NOMO-1 (cell line): ENCODE results near the gene PIGA.
A peak's percentile ranks its signal among the peaks of the same experiment; 100 is the strongest.
"Not testable (repeated sequence)": the region's sequence is repeated elsewhere in the genome, so short reads cannot be mapped to it uniquely, and the experiment has no call there.

ENCODE experiments used
- DNase-seq, 2 experiments: peaks; one replicate each; lab custom pipeline; 2025; ENCODE audit not compliant: unreplicated experiment in 2 of 2; lab: John Stamatoyannopoulos, UW

PIGA gene

DNA sequence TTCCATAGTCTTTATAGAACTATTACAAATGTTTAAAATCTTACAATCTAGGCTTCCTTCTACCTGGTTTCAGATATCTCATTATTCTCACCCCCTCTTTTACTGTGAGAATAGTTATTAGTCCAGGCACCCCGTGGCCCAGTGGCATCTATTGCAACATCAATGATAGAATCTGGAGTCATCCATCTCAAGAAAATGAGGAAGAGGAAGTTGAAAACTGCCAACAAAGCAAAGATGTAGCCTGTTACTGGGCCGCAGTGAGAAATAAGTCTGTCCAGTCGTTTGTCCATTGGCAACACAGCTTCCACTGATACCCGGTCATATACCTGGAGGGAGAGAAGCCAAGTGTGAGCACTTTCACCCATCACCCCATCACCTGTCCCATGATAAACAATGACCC is 13.9 kb downstream of the PIGA start:
- DNase-seq, result peak; percentile 66 to 88

DNA sequence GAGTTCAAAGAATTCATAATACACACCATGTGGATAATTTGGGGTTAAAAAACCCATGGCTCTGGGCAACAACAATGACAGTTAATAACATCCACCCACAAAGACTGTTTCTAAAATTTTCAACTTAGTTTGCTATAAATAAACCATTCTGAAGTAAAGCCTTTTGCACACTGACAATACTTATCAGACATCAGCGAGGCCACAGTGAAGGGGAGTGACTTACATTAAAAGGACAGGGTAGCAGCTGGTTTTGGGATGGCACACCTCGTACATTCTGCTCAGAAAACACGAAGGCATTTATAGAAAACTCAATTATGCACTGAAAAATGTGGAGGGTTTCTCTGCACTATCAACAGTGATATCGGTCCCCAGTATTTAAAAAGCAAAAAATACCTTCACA is 15.0 kb downstream of the PIGA start:
- DNase-seq, result no peak

DNA sequence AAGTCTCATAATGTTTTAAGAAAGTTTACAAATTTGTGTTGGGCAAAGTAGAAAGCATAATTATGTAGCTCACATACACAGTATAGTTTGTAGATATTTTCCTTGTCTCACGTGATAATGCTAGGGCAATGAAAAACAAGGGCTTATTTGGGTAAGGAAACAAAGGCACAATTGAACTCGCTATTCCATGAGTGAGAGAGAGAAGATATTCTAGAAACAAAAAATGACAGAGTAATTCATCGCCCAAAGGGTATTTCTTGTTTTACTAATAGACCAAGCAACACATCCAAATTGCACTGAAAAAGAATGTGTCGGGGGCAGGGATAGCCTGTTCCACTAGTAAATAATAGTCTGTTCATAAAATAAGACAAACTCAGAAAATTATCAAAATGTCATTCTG is 16.2 kb downstream of the PIGA start:
- no peak for DNase-seq

DNA sequence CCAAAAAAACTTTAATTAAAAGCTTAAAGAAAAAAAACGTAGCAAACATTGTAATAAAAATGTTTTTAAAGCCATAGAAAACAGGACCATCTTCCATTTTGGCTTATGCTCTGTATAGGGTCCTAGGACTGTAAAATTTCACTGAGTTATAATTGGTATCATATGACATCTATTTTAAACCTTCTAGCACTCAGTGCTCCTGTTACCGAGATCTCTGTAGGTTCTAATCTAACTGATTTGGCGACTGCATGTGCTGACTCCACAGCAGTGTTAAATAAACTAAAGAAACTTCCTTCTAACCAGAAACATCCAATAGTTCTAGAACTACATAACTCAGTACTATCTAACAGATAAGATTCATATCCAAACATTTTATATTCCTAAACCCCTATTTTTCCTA is 19.8 kb downstream of the PIGA start, which contains the start of gene ASB11:
TSS of gene ASB11 (minus strand) at position 132 of the 400 bp plus-strand sequence. CDS start at position 97, 35 bp downstream.
- no peak for DNase-seq

DNA sequence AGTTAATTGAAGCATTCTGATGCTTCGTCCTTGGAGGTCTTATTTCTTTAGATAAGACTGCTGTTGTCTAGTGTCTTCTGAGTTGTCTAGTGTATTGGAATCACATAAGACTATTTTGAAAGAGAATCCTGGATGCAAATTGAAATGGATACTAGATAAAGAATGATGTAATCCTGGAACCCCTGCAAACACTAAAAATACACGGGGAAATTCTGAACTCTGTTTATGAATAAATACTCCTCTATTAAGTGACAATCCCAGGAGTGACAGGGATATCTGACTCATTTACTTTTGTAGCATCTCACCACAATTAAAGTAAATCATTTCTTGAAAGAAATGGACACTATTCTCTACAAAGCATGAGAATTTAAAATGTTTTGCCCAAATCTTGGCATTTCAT is 20.9 kb downstream of the PIGA start:
- no peak for DNase-seq

DNA sequence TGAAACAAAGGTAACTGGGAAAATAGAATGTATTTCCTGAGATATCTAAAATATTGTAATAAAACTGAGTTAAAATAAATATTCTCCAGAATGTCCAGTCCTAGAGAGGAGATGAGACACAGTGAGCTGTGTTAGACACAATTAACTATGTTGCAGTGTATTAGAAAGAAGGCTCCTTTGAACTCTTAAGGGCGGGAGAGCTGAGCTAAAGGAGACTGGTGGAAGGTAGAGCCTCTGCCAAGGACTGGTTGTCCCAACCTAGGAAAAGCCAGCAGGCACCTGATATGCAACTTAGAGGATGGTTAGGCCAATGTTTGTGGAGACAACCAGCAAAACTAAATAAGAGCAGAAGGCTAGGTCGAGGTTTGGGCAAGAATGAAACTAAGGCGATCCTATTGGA is 24.2 kb downstream of the PIGA start:
- no peak for DNase-seq

DNA sequence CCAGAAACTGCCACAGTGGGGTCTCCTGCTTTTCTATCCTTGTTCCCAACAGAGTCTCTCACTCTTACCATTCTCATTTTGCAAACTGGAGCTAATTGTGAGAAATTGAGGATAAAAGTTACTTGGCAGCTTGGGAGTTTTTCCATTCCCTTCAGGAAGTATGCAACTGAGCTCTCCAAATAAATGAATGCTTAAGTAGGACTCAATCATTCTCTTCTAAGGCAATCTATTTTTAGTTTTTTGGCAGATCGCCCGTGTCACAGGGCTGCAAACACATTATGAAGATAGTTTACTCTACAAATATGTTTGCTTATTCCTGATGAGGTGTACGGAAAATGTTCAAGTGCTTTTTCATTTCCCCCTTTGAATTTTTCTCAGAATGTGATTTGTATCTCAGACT is 25.2 kb downstream of the PIGA start:
- DNase-seq, result no peak

DNA sequence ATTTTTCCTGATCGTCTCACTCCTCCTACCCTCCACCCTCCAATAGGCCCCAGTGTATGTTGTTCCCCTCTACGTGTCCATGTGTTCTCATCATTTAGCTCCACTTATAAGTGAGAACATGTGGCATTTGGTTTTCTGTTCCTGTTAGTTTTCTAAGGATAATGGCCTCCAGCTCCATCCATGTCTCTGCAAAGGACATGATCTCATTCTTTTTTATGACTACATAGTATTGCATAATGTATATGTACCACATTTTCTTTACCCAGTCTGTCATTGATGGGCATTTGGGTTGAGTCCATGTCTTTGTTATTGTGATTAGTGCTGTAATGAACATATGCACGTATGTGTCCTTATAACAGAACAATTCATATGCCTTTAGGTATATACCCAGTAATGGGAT is 29.4 kb downstream of the PIGA start:
- not testable (repeated sequence) for DNase-seq

DNA sequence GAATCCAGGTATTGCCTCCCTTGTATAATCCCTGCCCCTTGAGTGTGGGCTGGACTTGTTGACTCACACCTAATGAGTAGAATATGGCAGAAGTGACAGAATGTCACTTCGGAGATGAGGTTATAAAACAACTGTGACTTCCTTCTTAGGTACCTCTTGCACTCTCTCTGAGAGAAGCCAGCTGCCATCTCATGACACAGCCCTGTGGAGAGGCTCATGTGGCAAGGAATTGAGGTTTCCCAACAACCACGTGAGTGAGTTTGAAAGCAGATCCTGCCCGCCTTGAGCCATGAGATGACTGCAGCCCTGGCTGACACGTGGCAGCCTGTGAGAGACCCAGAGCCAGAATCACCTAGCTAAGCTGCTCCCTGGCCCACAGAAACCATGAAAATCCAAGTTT is 33.4 kb downstream of the PIGA start:
- peak; percentile 67 to 80 for DNase-seq

DNA sequence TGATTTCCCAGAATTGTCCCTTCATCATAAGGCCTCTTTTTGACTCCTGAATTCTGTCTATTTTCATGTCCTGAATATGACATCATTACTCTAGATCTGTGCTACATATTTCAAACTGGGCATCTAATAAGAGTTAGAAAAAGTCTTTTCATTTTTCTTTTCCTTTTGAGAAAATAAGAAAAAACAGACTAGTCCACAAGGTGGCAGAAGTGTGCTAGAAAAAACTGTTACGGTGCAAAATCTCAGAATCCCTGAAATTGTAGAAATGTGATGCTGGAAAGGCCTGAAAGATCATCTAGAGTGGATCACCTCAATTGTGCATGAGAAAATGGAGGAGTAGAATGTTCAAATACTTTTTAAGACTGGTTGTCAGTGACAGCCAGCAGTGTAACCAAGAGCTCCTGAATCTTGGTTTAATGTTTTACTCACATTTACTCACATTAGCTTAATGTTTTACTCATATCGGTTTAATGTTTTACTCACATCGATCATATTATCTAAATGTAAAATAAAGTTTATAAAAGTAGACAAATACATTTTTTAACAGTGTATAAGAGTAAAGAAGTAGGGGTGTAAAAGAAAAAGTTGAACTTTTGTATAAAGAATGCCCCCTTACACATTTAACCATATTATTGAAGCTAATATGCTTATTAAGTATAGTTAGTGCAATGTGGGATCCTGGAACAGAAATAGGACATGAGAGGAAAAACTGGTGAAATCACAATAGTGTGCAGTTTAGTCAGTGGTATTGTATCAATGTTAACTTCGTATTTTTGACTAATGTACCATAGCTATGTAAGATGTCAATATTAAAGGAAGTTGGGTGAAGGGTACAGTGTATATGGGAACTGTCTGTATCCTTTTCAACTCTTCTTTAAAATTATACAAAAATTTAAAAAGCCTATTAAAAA is 35.1 kb downstream of the PIGA start:
- DNase-seq, result peak in 1 of 2 experiments; percentile 31

DNA sequence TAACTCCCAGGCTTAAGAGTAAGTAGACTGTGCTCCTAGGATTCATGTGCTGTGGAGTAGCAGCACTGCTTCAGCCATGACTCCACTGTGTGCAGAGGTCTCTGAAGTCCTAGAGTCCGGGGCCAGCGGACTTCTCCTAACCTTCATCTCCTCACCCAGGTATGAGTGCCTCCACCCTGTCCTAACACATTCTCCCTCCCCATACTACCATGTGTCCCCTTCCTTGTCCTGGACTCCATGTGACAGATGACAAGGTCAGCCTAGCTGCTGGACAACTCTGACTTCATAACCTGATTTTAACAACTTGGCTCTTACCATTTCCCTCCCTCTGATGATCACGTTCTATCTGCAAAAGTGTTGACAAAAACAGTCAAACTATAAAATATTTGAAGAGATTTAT is 36.5 kb downstream of the PIGA start:
- DNase-seq, result no peak

DNA sequence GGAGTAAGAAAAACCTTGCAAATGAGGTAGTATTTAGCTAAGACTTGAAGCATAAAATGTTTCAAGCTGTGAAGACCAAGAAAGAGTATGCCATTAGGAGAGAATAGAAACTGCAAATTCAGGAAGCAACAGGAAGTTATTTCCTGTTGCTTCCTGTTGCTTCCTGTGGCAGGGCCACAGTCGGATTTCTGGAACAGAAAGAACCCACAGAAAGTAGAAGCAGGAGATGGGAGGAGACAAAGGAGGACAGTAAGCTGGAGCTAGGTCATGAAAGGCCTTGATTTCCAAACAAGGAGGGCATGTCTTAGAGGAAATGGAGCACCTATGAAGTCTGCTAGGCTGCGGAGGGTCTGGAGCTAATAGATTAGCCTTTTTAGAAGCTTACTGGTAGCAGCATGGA is 37.1 kb downstream of the PIGA start:
- DNase-seq, result peak in 1 of 2 experiments; percentile 4

DNA sequence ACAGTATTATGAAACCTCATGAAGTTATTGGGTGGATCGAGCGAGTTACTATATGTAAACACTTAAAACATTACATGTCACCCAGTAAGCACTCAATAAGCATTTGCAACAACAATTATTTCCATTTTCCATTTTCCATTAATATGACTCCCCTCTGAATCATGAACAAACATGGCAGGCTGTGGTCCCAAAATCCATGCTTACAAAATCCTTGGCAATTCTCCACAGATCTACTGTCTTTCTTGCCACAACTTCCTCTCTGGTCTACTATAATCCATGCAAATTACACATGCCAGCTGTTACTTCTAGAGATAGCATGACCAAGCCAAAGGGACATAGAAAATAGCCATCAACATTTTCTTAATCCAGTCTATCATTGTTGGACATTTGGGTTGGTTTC is 41.9 kb downstream of the PIGA start:
- no peak for DNase-seq

DNA sequence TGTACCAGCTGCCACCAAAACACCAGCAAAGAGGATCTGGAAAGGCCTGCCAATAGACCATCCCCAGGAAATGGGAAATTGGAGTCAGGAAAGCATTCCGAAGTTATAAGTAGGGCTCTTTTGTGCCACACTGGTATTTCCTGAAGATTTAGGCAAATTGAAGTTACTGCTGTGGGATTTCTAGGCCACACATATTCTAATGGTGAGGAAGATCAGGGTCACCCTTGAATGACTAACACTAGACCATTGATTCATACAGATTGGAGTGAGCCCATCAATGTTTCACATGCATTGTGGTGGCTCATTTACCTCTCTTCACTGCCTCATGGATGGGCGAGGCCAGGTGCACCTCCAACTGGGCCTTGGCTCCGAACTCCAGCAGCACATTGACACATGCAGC is 42.5 kb downstream of the PIGA start:
- DNase-seq, result no peak

DNA sequence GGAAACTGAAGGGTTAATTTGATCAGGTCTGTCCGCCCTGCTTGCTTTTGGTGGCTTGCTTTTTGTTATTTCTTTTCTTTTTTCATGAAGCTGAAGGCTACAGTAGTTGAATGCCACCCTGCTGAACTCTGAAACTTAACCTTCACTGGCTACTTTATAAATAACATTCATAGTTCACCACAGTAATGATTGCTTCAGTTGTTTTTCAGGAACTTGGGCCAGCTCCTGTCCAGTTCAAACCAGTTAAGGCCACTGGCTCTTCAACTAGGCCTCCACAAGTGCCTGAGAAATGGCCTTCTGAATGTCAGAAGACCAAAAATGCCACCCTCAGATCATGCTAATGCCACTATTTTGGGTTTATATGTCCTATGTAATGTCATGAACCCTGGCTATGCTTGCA is 57.7 kb downstream of the PIGA start:
- DNase-seq, result no peak

DNA sequence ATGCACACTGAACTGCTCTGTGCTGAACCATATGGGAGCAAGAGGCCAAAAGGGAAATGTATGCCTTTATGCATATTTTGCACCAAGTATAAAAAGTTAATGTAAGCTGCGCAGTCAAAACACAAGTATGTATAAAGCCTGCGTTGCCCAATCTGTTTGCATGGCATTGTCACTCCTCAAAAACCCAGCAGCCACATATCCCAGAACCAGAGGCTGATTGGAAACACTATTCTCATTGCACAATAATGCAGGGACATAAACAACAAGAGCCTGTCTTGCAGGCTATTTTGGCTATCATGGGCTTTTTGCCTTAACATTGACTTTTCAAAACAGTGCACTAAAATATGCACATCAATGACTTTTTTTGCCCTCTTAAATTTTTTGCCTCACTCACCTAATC is 60.4 kb downstream of the PIGA start:
- DNase-seq, result no peak

DNA sequence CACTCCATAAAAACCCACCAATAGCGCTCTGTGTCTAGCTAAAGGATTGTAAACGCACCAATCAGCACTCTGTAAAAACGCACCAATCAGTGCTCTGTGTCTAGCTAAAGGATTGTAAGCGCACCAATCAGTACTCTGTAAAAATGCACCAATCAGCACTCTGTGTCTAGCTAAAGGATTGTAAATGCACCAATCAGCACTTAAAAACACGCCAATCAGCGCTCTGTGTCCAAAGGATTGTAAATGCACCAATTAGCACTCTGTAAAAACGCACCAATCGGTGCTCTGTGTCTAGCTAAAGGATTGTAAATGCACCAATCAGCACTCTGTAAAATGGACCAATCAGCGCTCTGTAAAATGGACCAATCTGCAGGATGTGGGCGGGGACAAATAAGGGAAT is 62.0 kb downstream of the PIGA start:
- DNase-seq, result not testable (repeated sequence)

DNA sequence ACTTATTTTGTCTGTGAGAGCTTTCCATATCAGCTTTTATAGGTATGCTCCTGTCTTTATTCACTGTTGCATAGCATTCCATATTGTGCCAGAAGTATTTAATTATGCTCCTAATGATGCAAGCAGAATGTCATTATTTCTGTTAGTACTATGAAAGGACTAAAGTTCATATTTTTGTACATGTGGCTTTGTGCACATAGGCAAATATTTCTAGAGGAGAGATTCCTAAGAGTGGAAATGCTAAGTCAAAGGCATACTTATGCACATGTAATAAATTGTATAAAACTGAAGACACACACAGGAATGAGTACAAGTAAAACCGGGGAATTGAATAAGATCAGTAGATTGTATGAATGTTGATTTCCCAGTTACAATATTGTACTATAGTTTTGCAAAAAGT is 63.6 kb downstream of the PIGA start:
- DNase-seq, result no peak

DNA sequence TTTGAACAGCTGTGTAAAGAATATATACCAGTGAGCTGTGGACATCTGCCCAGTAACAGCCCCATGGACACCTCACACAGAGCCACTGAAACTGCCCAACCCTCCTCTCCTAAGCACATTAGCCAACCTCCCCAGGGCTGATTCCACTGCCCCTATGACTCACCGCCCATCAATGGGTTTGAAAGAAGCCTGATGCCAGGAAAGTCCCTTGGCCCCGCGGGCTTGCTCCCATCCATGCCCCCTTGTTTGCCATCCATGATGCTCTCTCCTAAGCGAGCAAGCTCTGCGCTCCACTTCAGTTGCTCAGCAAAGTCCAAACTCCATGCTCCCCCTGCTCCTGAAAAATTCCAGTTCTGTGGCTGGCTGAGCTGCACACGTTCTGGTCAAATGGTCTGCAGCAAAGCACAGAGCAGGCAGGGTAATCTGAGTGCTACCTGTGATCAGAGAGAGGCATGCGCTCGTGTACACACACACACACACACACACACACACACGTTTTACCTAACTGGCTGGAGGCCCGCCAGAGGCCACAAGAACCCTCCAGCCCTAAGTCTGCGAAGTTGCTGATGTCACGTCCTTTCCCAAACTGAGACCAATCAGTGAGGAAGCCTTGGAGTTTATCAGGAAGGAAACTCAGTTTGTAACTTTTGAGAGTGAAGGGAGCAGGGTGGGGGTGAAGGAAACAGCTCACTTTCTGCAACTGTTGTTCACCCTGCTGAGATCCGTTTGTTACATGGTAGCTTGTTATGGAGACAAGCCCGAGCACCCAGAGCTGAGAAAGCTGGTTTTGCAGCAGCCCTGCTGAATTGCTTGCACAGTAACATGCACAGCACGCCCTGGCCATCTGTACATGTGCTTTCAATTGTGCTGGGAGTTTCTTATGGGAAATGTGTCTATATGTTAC is 65.5 kb downstream of the PIGA start, which contains the start of gene ASB9:
TSS of gene ASB9 (minus strand) at position 466 of the 904 bp plus-strand sequence. CDS start at position 257, 209 bp downstream.
- DNase-seq, result peak in 1 of 2 experiments; percentile 6
